ENCODE results near the gene GALNTL6. TPM values are rescaled to one million over a fixed set of nuclear protein-coding genes. Genes with fewer than 3 reads are reported as not detected.

Gene GALNTL6
- total RNA-seq, 1 experiment from 2014 or later, result not detected

DNA sequence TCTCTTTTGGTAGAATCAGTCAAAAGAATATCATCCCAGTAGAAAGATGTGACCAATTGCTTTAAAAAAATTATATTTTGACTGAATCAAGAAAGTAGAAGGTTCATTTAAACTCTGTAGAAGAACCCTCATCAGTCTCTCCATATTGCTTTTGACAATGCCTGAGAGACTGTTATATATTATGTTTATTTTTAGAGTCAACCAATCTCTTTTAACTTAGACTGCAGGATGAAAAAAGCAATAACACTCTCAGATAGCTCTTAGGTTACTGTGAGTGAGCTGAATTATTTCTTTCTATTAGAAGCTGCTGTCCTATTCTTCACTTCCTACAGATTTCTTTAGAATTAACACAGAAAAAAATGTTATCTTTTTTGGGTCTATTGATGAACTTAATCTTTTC is 38.1 kb downstream of the GALNTL6 start:
- Histone ChIP-seq H3K4me1 (replicated peaks; ENCODE audit: insufficient read depth) (no peaks in the 10 kb centered on the region), H4K20me1 (ENCODE audit: insufficient read depth) (no peaks in the 10 kb centered on the region), H3K79me2 (ENCODE audit: low read depth) (no peaks in the 10 kb centered on the region), H2AFZ (no peak overlapping the region), H3F3A (ENCODE audit: insufficient read depth, low read depth) (no peaks in the 10 kb centered on the region), H3K36me3 (ENCODE audit: low read depth) (no peaks in the 10 kb centered on the region), H3K9me2 (ENCODE audit: insufficient read depth) (no peaks in the 10 kb centered on the region), H3K4me3 (no peak overlapping the region), H3K27ac (no peak overlapping the region), H3K4me2 (no peak overlapping the region), H3K9me3 (ENCODE audit: insufficient read depth, low read depth) (no peaks in the 10 kb centered on the region), H3K27me3 (ENCODE audit: insufficient read depth, low read depth) (no peaks in the 10 kb centered on the region)
- ChIA-PET CTCF (no interaction called here), POLR2A (ENCODE audit: unreplicated experiment) (no interaction called here)
- intact Hi-C loops (cut with micrococcal nuclease; ENCODE audit: unreplicated experiment), result no loop called here
- TF ChIP-seq, protein P1, sequence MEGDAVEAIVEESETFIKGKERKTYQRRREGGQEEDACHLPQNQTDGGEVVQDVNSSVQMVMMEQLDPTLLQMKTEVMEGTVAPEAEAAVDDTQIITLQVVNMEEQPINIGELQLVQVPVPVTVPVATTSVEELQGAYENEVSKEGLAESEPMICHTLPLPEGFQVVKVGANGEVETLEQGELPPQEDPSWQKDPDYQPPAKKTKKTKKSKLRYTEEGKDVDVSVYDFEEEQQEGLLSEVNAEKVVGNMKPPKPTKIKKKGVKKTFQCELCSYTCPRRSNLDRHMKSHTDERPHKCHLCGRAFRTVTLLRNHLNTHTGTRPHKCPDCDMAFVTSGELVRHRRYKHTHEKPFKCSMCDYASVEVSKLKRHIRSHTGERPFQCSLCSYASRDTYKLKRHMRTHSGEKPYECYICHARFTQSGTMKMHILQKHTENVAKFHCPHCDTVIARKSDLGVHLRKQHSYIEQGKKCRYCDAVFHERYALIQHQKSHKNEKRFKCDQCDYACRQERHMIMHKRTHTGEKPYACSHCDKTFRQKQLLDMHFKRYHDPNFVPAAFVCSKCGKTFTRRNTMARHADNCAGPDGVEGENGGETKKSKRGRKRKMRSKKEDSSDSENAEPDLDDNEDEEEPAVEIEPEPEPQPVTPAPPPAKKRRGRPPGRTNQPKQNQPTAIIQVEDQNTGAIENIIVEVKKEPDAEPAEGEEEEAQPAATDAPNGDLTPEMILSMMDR (conservative IDR thresholded peaks at IDR 0.05), result no peak
- no peak for TF ChIP-seq EZH2 (IDR thresholded peaks at IDR 0.05; ENCODE audit: low read depth)
- DNase-seq, result no peak
- BruUV-seq (replicated peaks), result no TSS peak

DNA sequence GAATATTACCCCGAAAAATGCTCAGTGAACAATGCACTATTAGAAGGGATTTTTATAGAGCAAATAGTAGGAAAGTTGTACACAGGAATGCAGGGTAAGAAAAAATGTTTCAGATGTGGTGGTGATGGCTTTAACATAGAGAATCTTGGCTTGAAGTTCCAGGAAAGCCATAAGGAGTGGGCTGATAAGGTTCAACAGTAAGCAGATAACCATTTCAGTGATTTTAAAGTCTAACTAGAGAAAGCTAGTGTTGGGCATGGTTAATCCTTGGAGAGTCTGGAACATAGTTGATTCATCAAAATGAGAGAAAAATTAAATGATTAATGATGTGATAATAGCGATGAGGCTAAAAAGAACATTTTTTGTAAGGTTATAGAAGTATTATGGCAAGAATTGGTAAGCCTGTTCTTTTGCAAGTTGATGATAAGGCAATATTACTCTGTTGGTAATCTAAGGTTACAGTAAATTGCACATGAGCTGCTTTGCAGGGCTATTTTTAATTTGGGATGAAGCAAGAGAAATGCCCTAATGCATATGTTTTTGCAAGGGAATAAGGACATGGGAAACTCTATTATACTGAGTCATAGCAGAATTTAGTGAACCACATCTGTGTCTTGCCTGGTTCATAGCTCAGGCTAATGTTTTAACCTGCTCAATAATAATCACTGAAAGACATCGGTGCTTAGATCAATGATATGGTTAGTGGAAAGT is 44.3 kb downstream of the GALNTL6 start:
- no peak for TF ChIP-seq EZH2 (IDR thresholded peaks at IDR 0.05; ENCODE audit: low read depth)
- no peaks in the 10 kb centered on the region for H3K27me3 ChIP-seq (ENCODE audit: insufficient read depth, low read depth)
- no peak overlapping the region for H3K4me3 ChIP-seq
- no peak overlapping the region for H3K27ac ChIP-seq
- H3K9me2 ChIP-seq (ENCODE audit: insufficient read depth), result no peaks in the 10 kb centered on the region
- H4K20me1 ChIP-seq (ENCODE audit: insufficient read depth), result no peaks in the 10 kb centered on the region
- H3K4me1 ChIP-seq (replicated peaks; ENCODE audit: insufficient read depth), result no peaks in the 10 kb centered on the region
- BruUV-seq (replicated peaks), result no TSS peak
- H3K9me3 ChIP-seq (ENCODE audit: insufficient read depth, low read depth), result no peaks in the 10 kb centered on the region
- no peak for DNase-seq
- ChIA-PET POLR2A (ENCODE audit: unreplicated experiment) (no interaction called here), CTCF (no interaction called here)
- H3K4me2 ChIP-seq, result no peak overlapping the region
- H2AFZ ChIP-seq, result no peak overlapping the region
- no peaks in the 10 kb centered on the region for H3K36me3 ChIP-seq (ENCODE audit: low read depth)
- intact Hi-C loops (cut with micrococcal nuclease; ENCODE audit: unreplicated experiment), result no loop called here
- no peaks in the 10 kb centered on the region for H3F3A ChIP-seq (ENCODE audit: insufficient read depth, low read depth)
- H3K79me2 ChIP-seq (ENCODE audit: low read depth), result no peaks in the 10 kb centered on the region

DNA sequence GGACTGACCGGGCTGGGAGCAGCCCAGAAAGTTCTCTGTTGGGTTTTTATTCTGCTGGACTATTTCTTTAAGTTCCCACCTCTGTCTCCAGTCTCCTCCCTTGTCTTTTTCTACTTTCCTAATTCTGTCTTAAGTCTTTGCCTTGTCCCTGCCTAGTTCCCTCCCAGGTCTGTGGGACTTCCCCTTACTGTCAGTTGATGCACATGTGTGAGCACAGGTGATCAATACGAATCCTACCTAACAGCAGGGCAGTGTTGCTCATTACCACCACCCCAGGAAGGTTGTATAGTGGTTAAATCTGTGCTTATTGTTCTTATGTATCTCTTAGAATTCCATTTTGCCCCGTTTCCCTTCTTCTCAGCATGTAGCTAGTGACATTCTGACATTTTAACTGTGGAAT is 62.1 kb downstream of the GALNTL6 start:
- H3K4me2 ChIP-seq, result no peak overlapping the region
- H3K4me1 ChIP-seq (replicated peaks; ENCODE audit: insufficient read depth), result no peaks in the 10 kb centered on the region
- TF ChIP-seq, protein P1 (conservative IDR thresholded peaks at IDR 0.05), result no peak
- TF ChIP-seq EZH2 (IDR thresholded peaks at IDR 0.05; ENCODE audit: low read depth), result no peak
- DNase-seq, result no peak
- H3K27ac ChIP-seq, result no peak overlapping the region
- no peaks in the 10 kb centered on the region for H3K27me3 ChIP-seq (ENCODE audit: insufficient read depth, low read depth)
- CTCF ChIA-PET, result no interaction called here
- H3F3A ChIP-seq (ENCODE audit: insufficient read depth, low read depth), result no peaks in the 10 kb centered on the region
- H2AFZ ChIP-seq, result no peak overlapping the region
- no peaks in the 10 kb centered on the region for H3K36me3 ChIP-seq (ENCODE audit: low read depth)
- no TSS peak for BruUV-seq (replicated peaks)
- no peaks in the 10 kb centered on the region for H4K20me1 ChIP-seq (ENCODE audit: insufficient read depth)
- no peaks in the 10 kb centered on the region for H3K9me3 ChIP-seq (ENCODE audit: insufficient read depth, low read depth)
- H3K4me3 ChIP-seq, result no peak overlapping the region
- no peaks in the 10 kb centered on the region for H3K79me2 ChIP-seq (ENCODE audit: low read depth)
- H3K9me2 ChIP-seq (ENCODE audit: insufficient read depth), result no peaks in the 10 kb centered on the region
- POLR2A ChIA-PET (ENCODE audit: unreplicated experiment), result no interaction called here
- intact Hi-C loops (cut with micrococcal nuclease; ENCODE audit: unreplicated experiment), result no loop called here

DNA sequence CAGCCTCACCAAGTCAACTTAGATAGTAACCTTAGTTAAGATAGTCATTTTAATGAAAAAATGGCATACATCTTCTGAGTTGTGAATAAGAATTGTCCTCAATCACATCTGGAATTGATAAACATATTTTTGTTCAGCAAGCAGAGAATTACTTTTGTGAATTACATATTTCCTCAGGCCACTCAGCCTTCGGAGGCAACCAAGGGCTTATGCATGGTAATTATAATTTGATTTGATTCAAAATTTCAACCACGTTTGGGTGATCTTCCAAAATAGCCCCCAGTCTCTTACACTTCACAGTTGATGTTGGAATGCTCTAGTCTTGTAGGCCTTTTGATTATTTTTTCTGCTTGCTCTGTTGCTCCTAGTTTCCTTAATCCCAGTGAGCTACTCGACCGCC is 63.4 kb downstream of the GALNTL6 start:
- Histone ChIP-seq H4K20me1 (ENCODE audit: insufficient read depth) (no peaks in the 10 kb centered on the region), H3K9me3 (ENCODE audit: insufficient read depth, low read depth) (no peaks in the 10 kb centered on the region), H3K36me3 (ENCODE audit: low read depth) (no peaks in the 10 kb centered on the region), H3K27me3 (ENCODE audit: insufficient read depth, low read depth) (no peaks in the 10 kb centered on the region), H3K4me3 (no peak overlapping the region), H2AFZ (no peak overlapping the region), H3K4me2 (no peak overlapping the region), H3K4me1 (replicated peaks; ENCODE audit: insufficient read depth) (no peaks in the 10 kb centered on the region), H3K27ac (no peak overlapping the region), H3K79me2 (ENCODE audit: low read depth) (no peaks in the 10 kb centered on the region), H3K9me2 (ENCODE audit: insufficient read depth) (no peaks in the 10 kb centered on the region), H3F3A (ENCODE audit: insufficient read depth, low read depth) (no peaks in the 10 kb centered on the region)
- POLR2A ChIA-PET (ENCODE audit: unreplicated experiment), result no interaction called here
- CTCF ChIA-PET, result no interaction called here
- TF ChIP-seq, protein P1 (conservative IDR thresholded peaks at IDR 0.05), result no peak
- TF ChIP-seq EZH2 (IDR thresholded peaks at IDR 0.05; ENCODE audit: low read depth), result no peak
- intact Hi-C loops (cut with micrococcal nuclease; ENCODE audit: unreplicated experiment), result no loop called here
- BruUV-seq (replicated peaks), result no TSS peak
- DNase-seq, result no peak
